Inflammatory macrophage (primary cell): ENCODE data around the gene CAMK2N2.

ENCODE experiments used
- DNase-seq, 2 donors: peaks; one replicate each; pipeline ENCODE4 v3.0.0-alpha.2; 2020 to 2022

Gene CAMK2N2

GRCh38 chr3:184239708-184240107 is 21.6 kb downstream of the CAMK2N2 start:
- no peak for DNase-seq

- DNase-seq = no peak
Measured at GRCh38 chr3:184239221-184239620, 22.1 kb downstream of the CAMK2N2 start.

- no peak for DNase-seq
Measured at GRCh38 chr3:184238246-184238818, 23.0 kb downstream of the CAMK2N2 start.

- no peak for DNase-seq
Measured at GRCh38 chr3:184237807-184238206, 23.5 kb downstream of the CAMK2N2 start.

GRCh38 chr3:184237211-184237610 is 24.1 kb downstream of the CAMK2N2 start:
- DNase-seq = no peak

DNA sequence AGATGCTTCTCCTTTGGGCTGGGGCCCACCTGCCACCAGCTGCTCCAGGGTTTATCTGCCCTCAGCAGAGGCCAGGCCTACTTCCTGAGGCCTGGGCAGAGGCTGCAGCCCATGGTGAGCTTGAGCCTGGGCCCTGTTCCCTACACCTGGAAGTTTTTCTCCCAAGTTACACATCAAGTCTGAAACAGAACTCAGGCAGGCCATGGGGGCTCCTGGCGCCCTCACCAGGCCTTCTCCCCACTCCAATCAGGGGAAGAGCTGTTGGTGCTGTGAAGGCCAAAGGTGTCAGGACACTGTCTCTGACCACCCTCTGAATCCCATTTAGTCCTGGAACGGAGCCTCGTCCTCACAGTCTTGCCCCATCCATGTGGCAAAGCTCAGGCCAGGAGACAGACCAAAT is 24.7 kb downstream of the CAMK2N2 start:
- DNase-seq = no peak

- DNase-seq = no peak
Measured at GRCh38 chr3:184236033-184236410, 25.3 kb downstream of the CAMK2N2 start.

GRCh38 chr3:184235381-184236032 is 25.8 kb downstream of the CAMK2N2 start:
- no peak for DNase-seq

- DNase-seq = no peak
Measured at GRCh38 chr3:184234671-184235380, 26.5 kb downstream of the CAMK2N2 start.

- DNase-seq = no peak
Measured at GRCh38 chr3:184234224-184234623, 27.1 kb downstream of the CAMK2N2 start.

- no peak for DNase-seq
Measured at GRCh38 chr3:184233127-184233843, 28.1 kb downstream of the CAMK2N2 start.

DNA sequence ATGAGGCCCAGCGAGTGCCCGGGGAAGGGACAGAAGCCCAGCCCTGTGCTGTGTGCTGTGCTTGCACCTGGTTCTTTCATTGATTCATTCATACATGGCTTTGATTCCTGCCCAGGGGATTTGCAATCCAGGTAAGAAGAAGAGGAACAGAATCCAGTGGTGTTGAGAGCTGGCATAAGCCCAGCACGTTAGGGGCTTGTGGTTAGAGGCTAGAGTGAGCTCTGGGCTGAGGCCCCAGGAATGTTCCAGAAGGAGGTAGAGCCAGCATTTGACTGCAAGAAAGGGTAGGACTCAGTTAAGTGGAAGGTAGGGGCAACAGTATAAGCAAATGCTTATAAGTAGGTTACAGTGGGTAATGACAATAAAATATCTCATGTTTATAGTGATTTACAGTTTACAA is 29.7 kb downstream of the CAMK2N2 start:
- DNase-seq = no peak

- no peak for DNase-seq
Measured at GRCh38 chr3:184230603-184231528, 30.5 kb downstream of the CAMK2N2 start.

- DNase-seq = no peak
Measured at GRCh38 chr3:184230081-184230602, 31.2 kb downstream of the CAMK2N2 start.

DNA sequence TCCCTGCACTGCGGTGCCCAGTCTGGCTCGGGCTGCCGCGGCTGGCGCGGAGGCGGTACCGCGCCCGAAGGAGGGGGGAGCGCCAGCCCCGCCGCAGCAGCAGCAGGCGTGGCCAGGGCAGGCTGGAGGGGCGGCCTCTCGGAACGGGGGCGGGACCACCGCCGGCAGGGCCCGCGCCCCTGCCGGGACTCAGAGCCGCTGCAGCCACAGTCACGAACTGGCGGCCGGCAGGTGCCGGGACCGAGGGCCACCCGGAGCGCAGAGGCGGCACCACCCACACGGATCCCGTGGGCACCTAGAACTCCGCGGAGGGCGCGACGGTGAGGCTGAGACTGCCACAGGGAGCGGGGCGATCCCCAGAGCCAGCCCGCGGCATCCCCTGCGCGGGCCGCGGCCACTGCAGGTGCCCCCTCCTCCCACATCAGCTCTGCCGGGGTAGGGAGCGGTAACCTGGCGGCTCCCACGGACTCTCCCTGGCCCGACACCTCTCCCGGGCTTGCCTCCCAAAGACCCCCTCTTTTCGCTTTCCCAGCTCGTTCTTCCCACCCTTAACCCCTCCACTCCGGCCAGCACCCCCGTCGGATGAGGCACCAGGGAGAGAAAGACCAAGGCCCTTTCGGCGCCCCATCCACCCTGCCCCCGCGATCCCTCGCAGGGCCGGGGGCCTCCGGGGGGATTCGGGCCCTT is 31.8 kb downstream of the CAMK2N2 start, which contains the start of gene VWA5B2:
Gene VWA5B2 (plus strand): TSS at position 192 of the 687 bp plus-strand sequence. CDS start 944 bp downstream, outside the sequence.
- DNase-seq = peak in 1 of 2 donors; percentile 19

DNA sequence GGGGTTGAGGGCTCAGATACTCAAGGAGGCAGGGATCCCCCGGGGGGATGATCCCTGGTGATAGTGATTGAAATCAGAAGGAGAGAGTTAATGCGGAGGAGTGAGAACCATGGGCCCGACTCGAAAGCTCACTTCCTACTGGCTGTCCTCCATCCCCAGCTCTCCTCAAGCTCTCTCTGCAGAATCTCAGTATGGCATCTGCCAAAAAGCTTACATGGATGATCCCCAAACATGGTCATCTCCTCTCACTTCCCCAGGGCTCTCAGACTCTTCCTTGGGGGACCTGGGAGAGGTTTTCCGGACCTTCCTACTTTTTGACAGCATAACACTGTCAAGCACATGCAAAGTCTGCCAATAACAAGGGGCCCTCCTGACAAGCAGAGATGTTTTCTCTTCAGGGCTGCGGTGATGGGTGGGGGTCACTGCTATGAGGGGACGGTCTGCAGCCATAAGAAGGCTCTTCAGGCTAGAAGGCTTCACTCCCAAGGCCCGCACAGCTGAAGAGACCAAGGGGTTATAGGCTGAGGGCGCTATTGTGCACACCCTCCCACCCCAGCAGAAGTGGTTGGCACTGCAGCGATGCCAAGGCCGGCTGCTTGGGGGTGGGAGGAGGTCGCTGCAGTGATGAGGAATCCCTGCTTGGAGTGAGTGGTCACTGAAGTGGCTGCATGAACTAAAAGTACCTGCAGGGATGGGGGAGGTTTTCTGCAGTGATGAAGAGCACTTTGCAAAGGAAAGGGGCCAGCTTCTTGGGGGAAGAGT is 32.8 kb downstream of the CAMK2N2 start:
- no peak for DNase-seq

DNA sequence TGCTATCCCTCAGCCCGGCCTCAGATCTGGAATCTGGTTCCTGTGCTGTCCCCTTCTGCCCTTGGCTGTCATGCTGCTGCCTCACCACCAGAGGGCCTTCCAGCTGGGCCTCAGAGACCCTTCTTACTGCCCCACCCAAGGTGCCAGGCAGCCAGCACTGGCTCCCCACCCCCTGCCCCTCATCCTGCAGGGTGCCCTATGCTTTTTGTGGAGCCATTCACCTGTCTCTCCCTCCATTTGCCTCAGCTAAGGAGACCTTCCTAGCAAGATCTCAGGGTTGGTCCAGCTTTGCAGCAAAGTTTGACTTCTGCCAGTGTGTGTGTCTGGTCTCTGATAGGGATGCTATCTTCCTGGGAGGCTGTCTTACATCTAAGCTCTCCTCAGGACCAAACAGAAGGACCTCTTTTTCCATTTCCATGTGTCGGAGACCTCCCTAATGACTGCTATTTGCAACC is 33.8 kb downstream of the CAMK2N2 start:
- DNase-seq = peak; percentile 14 to 24

DNA sequence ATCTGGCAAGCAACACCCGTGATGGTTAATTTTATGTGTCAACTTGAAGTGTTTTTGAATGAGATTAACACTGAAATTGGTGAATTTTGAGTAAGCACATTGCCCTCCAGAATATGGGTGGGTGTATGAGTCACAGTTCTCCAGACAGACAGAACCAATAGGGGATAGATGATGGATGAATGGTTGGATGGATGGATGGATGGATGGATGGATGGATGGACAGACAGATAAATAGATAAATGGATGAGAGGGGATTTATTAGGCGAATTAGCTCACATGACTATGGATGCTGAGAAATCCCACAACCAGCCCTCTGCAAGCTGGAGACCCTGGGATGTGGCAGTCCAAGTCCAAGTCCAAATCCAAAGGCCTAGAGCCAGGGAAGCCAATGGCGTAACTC is 37.4 kb downstream of the CAMK2N2 start:
- no peak for DNase-seq

DNA sequence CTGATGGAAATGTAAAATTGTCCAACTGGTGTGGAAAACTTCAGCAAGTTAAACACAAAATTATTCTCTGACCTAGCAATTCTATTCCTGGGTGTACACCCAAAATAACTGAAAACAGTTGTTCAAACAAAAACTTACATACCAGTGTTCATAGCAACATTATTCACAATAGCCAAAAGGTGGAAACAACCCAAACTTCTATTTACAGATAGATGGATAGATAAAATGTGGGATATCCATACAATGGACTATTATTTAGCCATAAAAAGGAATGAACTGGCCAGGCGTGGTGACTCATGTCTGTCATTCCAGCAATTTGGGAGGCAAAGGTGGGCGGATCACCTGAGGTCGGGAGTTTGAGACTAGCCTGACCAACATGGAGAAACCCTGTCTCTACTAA is 38.8 kb downstream of the CAMK2N2 start:
- DNase-seq = no peak

DNA sequence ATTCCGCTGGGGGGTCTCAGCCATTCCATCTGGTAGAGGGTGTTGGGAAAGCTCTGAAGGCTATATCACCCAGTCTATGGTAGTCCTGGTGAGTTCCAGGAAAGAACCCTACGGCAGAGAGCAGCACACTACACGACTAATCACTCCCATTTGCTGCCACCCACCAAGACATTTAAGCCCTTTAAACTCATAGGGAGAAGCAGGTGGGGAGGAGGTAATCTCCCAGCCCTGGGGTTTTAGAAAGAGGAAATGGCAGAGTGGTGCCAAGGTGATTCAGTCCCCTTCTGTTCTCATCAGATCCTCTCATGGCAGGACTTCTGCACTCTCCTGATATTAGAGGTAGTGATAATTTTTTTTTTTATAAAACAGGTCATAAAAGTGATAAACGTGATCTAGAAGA is 42.5 kb downstream of the CAMK2N2 start:
- DNase-seq = no peak
